Hepatocyte (in vitro differentiated cells): ENCODE data around the gene TNFRSF14. TPM values are rescaled to one million over a fixed set of nuclear protein-coding genes. Genes with fewer than 3 reads are reported as not detected.
"Not testable (repeated sequence)": the region's sequence is repeated elsewhere in the genome, so short reads cannot be mapped to it uniquely, and the experiment has no call there.

Experiments used
- DNase-seq: peaks from one replicate; pipeline ENCODE4 v3.0.0-alpha.2; 2016; ENCODE audit warnings: low spot score
- H2AFZ ChIP-seq: fragments of 200-600 bp; sonication (generic); 2 replicates; pipeline ENCODE4 v1.6.0; 2016; ENCODE audit warnings: antibody characterized with exemption, mild to moderate bottlenecking
- H3K27ac ChIP-seq: fragments of 200-600 bp; sonication (generic); 2 replicates; pipeline ENCODE4 v1.5.1; 2016; ENCODE audit warnings: mild to moderate bottlenecking
- H3K27me3 ChIP-seq: fragments of 200-600 bp; sonication (generic); 2 replicates; pipeline ENCODE4 v1.6.1; 2016
- H3K36me3 ChIP-seq: fragments of 200-600 bp; sonication (generic); replicated peaks from 2 replicates; pipeline ENCODE4 v1.5.1; 2016; ENCODE audit warnings: low read depth; ENCODE audit not compliant: insufficient read depth
- H3K4me1 ChIP-seq: fragments of 200-600 bp; sonication (generic); 2 replicates; pipeline ENCODE4 v1.5.1; 2016; ENCODE audit warnings: mild to moderate bottlenecking, moderate library complexity; ENCODE audit not compliant: insufficient read depth
- H3K4me2 ChIP-seq: fragments of 200-600 bp; sonication (generic); 2 replicates; pipeline ENCODE4 v1.6.0; 2016
- H3K4me3 ChIP-seq: fragments of 200-600 bp; sonication (generic); 2 replicates; pipeline ENCODE4 v1.5.1; 2016; ENCODE audit warnings: mild to moderate bottlenecking
- H3K79me2 ChIP-seq: fragments of 200-600 bp; sonication (generic); 2 replicates; pipeline ENCODE4 v1.6.0; 2017; ENCODE audit warnings: mild to moderate bottlenecking
- H3K9me2 ChIP-seq: fragments of 200-600 bp; sonication (generic); replicated peaks from 2 replicates; pipeline ENCODE4 v1.6.0; 2017; ENCODE audit warnings: mild to moderate bottlenecking; ENCODE audit not compliant: insufficient read depth
- H3K9me3 ChIP-seq: fragments of 200-600 bp; sonication (generic); 2 replicates; pipeline ENCODE4 v1.5.1; 2016; ENCODE audit warnings: low read depth, mild to moderate bottlenecking
- H4K20me1 ChIP-seq: fragments of 200-600 bp; sonication (generic); 2 replicates; pipeline ENCODE4 v1.6.0; 2016; ENCODE audit warnings: mild to moderate bottlenecking; ENCODE audit not compliant: insufficient read depth, poor library complexity, severe bottlenecking
- EZH2 ChIP-seq: fragments of 200-600 bp; sonication (generic); IDR thresholded peaks from 2 replicates; pipeline ENCODE4 v1.6.1; 2016; ENCODE audit warnings: antibody characterized with exemption, mild to moderate bottlenecking, borderline replicate concordance
- EZH2phosphoT487 ChIP-seq: fragments of 200-600 bp; sonication (generic); IDR thresholded peaks from one replicate; pipeline ENCODE4 v1.6.1; 2018; ENCODE audit warnings: antibody characterized with exemption, mild to moderate bottlenecking, low read depth, moderate library complexity; ENCODE audit not compliant: unreplicated experiment, severe bottlenecking
- WGBS: methylation state at CpG from one replicate; pipeline ENCODE4 v1.1.6; 2016; ENCODE audit warnings: low lambda C conversion rate; ENCODE audit errors: missing lambda C conversion rate; 5-methylcytosine and 5-hydroxymethylcytosine counted together
- polyA plus RNA-seq: library from polyadenylated mRNA; unstranded; fragments of >200 nt; fragmentation: Nextera tagmentation; extraction: Ambion mirVana; gene quantifications from 2 replicates; pipeline ENCODE4 v1.2.1, GENCODE V29; 2016
- total RNA-seq: library from RNA; depleted of rRNA; stranded (reverse); fragments of >200 nt; gene quantifications from 2 replicates; pipeline ENCODE4 v1.2.3, GENCODE V29; 2014
- TF ChIP-seq, protein P1 (sequence below): fragments of 200-600 bp; sonication (generic); IDR thresholded peaks from 2 replicates; pipeline ENCODE4 v1.5.1; 2016; ENCODE audit warnings: antibody characterized with exemption, mild to moderate bottlenecking; ENCODE audit not compliant: poor library complexity

TNFRSF14 gene
- total and polyA plus RNA-seq, 2 experiments from 2014 or later: 5.3 to 6.1 TPM

DNA sequence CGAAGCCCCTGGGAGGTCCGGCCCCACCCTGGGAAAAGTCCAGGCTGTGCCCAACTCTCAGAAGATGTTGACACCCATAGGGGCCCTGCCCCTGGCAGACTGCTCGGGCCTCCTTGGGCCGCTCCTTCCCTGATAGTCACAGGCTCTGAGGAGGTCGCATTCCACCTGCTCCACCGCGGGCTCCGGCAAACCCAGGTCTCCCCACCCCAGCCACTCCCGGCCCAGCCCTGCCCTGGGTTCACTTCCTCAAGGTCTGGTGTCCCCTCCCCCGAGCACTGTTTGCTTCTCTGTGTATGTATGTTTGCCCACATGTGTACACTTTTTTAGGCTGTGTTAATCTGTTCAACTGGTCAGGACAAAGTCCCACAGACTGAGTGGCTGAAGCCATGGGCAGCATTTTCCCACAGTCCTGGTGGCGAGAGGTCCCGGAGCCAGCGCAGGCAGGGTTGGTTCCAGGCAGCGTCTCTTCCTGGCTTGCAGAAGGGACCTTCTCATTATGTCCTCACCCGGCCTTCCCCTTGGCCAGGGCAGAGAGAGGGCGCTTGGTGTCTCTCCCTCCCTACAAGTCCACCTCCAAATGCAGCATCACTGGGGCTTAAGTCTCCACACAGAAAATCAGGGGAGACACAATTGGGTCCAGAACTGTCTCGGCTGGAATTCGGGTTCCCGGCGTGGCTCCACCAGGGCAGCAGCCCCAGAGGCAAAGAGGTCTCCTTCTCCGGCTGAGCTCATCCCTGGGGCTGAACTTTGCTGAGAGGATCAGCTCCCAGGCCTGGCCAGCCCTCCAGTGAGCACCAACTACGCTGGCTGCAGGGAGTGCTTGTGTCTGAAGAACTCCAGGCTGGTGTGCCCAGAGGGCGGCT, 19.9 kb downstream of the TNFRSF14 start:
- no peaks in the 10 kb centered on the region for H3K27me3 ChIP-seq
- no peak for TF ChIP-seq EZH2
- TF ChIP-seq EZH2phosphoT487: no peak
- TF ChIP-seq, protein P1, sequence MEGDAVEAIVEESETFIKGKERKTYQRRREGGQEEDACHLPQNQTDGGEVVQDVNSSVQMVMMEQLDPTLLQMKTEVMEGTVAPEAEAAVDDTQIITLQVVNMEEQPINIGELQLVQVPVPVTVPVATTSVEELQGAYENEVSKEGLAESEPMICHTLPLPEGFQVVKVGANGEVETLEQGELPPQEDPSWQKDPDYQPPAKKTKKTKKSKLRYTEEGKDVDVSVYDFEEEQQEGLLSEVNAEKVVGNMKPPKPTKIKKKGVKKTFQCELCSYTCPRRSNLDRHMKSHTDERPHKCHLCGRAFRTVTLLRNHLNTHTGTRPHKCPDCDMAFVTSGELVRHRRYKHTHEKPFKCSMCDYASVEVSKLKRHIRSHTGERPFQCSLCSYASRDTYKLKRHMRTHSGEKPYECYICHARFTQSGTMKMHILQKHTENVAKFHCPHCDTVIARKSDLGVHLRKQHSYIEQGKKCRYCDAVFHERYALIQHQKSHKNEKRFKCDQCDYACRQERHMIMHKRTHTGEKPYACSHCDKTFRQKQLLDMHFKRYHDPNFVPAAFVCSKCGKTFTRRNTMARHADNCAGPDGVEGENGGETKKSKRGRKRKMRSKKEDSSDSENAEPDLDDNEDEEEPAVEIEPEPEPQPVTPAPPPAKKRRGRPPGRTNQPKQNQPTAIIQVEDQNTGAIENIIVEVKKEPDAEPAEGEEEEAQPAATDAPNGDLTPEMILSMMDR: no peak
- H2AFZ ChIP-seq: no peak overlapping the region
- H4K20me1 ChIP-seq: no peaks in the 10 kb centered on the region
- H3K9me2 ChIP-seq: no peaks in the 10 kb centered on the region
- H3K27ac ChIP-seq: peak overlapping the region; percentile 99
- WGBS: 68% methylated on average over 22 of the region's 23 CpGs
- no peak overlapping the region for H3K4me3 ChIP-seq
- peak overlapping the region; percentile 61 for H3K4me2 ChIP-seq
- H3K79me2 ChIP-seq: no peaks in the 10 kb centered on the region
- H3K4me1 ChIP-seq: peaks cover 26% of the 10 kb centered on the region
- H3K36me3 ChIP-seq: no peaks in the 10 kb centered on the region
- DNase-seq: peak; percentile 89
- H3K9me3 ChIP-seq: no peaks in the 10 kb centered on the region

DNA sequence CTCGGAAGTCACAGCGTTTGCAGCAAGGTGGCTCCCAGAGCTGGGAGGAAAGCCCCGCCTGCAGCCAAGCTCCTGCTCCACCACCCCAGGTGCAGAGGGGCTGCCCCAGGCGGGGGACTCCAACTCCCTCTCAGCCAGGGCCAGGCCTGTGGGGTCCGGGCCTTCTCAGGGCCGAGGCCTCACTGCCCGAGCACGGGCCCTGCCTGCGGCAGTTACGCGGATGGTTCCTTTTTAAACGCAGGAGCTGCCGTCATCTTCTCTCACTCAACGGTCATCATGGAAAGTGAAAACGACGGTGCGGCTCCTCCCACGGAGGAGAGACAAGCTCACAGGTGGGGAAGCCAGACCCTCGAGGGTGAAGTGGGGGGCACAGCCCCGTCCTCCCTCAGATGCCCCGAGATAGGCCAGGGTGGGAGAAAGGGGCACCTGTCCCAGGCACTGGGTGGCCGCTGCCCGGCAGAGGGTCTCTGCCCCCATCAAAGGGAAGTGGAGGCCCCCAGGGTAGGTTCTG, 21.4 kb downstream of the TNFRSF14 start:
- not testable (repeated sequence) for H2AFZ ChIP-seq, H3K27me3 ChIP-seq, H3K4me3 ChIP-seq, H3K9me2 ChIP-seq, H3K36me3 ChIP-seq, H3K9me3 ChIP-seq, H4K20me1 ChIP-seq, DNase-seq, H3K79me2 ChIP-seq
- WGBS: 87% methylated on average over 20 of the region's 23 CpGs
- Histone ChIP-seq H3K27ac (peak overlapping the region; percentile 99), H3K4me1 (peaks cover 26% of the 10 kb centered on the region), H3K4me2 (peak overlapping the region; percentile 39)

DNA sequence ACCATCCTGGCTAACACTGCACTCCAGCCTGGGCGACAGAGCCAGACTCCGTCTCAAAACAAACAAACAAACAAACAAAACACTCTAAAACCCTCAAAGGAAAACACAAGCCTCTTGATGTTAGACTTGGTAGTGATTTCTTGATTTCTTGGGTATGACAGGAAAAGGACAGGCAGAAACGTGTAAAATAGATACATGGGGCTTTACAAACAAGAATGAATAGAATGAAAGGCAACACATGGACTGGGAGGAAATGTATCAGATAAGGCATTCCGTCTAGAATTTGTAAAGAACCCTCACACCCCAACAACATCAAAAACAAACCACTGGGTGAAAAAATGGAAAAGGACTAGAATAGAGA, 22.6 kb downstream of the TNFRSF14 start:
- Histone ChIP-seq H3K4me2 (no peak overlapping the region), H3K9me3 (no peaks in the 10 kb centered on the region), H3K27me3 (no peaks in the 10 kb centered on the region), H3K79me2 (no peaks in the 10 kb centered on the region), H3K4me1 (peaks cover 35% of the 10 kb centered on the region), H4K20me1 (no peaks in the 10 kb centered on the region), H3K9me2 (no peaks in the 10 kb centered on the region), H3K36me3 (no peaks in the 10 kb centered on the region), H2AFZ (no peak overlapping the region), H3K4me3 (no peak overlapping the region), H3K27ac (peak overlapping the region; percentile 99)
- no peak for DNase-seq
- WGBS: 70% methylated on average over 4 of the region's 4 CpGs
- TF ChIP-seq EZH2phosphoT487: no peak
- no peak for TF ChIP-seq EZH2
- TF ChIP-seq, protein P1: no peak

DNA sequence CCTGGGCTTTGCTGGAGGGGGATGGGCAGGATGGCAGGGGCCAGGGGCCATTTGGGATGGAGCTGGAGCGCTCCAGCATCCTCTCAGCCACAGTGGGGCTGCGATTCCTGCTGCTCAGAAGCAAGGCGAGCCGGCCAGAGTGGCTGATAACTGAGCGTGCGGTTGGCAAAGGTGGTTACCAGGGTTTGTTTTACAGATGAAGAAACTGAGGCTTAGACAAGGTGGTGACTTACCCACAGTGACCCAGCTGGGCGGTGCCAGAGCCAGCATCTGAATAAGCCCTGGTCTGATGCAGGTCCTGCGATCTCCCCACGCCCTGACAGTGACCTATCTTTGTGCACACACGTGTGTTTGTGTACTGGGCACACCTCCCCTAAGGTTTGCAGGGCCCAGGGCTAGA, 24.5 kb downstream of the TNFRSF14 start:
- Histone ChIP-seq H3K4me2 (no peak overlapping the region), H3K4me1 (peaks cover 47% of the 10 kb centered on the region), H3K36me3 (no peaks in the 10 kb centered on the region), H3K9me3 (no peaks in the 10 kb centered on the region), H3K27me3 (no peaks in the 10 kb centered on the region), H3K9me2 (no peaks in the 10 kb centered on the region), H4K20me1 (no peaks in the 10 kb centered on the region), H3K27ac (no peak overlapping the region), H3K79me2 (no peaks in the 10 kb centered on the region), H2AFZ (no peak overlapping the region), H3K4me3 (no peak overlapping the region)
- no peak for DNase-seq
- no peak for TF ChIP-seq EZH2
- TF ChIP-seq, protein P1: no peak
- no peak for TF ChIP-seq EZH2phosphoT487
- WGBS: 86% methylated on average over 10 of the region's 10 CpGs
